ENCODE measurements around the gene KLF11.
"Not testable (repeated sequence)": the region's sequence is repeated elsewhere in the genome, so short reads cannot be mapped to it uniquely, and the experiment has no call there.

KLF11 gene

GRCh38 chr2:10085043-10085667 is 41.8 kb downstream of the KLF11 start:
- no peak for DNase-seq (ENCODE audit: low read depth)

GRCh38 chr2:10085668-10086059 is 42.3 kb downstream of the KLF11 start:
- no peak for DNase-seq (ENCODE audit: low read depth)

DNA sequence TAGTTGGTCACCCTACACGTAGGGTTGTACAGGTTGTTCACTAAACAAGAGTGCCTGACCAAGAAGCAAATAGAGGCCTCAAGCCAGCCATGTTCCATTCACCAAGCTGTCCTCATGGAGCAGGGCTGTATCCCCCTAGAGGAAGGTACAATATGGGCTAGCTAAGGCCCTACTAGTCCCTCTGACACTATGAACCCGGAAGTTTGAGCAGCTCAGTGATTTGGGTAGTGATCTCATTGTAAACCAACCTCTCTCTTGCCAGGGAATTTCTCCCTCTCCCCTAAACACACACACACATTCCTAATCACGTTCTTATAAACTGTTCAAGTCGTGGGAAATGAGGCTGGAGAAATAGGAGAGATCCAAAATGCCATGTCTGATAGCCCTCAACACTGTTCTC is 43.6 kb downstream of the KLF11 start:
- no peak for DNase-seq (ENCODE audit: low read depth)

GRCh38 chr2:10087360-10087759 is 44.0 kb downstream of the KLF11 start:
- DNase-seq (ENCODE audit: low read depth), result no peak

DNA sequence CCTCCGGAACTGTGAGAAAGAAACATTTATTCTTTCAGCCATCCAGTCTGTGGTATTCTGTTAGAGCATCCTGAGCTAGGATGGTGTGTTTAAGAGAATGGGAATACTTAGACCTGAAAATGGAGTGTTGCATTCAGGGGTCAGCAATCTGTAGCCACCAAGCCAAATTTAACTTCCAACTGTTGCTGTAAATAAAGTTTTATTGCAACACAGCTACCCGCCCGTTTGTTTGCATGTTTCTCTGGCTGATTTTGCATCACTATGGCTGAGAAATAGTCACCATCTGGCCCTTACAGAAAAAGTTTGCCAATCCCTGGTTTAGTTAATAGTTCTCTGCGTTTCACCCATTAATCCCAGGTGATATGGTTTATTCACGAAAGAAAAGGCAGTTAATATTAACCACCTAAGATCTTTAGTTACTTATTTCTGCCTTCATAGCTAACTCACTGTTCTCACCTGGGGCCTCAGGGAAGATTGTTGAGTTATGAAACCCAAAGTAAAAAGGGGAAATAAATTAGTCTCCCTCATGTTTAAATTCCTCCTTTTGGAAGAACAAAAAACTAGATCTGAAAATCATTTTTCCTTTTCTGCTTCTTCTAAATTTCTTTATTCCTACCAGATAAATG is 46.3 kb downstream of the KLF11 start:
- no peak for DNase-seq (ENCODE audit: low read depth)

DNA sequence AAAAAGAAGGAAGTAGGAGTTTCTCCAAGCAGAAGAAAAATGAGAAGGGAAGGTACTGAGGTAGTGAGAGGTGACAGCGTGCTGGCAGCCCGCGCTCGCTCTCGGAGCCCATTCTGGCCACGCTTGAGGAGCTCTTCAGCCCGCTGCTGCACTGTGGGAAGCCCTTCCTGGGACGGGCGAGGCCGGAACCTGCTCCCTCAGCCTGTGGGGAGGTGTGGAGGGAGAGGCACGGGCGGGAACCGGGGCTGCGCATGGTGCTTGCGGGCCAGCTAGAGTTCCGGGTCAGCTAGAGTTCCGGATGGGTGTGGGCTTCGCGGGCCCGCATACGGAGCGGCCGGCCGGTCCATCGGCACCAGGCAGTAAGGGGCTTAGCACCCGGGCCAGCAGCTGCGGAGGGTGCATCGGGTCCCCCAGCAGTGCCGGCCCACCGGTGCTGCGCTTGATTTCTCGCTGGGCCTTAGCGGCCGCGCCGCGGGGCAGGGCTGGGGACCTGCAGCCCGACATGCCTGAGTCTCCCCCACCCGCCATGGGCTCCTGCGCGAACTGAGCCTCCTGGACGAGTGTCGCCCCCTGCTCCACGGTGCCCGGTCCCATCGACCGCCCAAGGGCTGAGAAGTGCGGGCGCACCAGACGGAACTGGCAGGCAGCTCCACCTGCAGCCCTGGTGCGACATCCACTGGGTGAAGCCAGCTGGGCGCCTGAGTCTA is 48.0 kb downstream of the KLF11 start:
- no peak for DNase-seq (ENCODE audit: low read depth)

- DNase-seq (ENCODE audit: low read depth), result not testable (repeated sequence)
Observed at GRCh38 chr2:10091889-10092244, 48.5 kb downstream of the KLF11 start.

GRCh38 chr2:10094271-10094814 is 51.0 kb downstream of the KLF11 start:
- DNase-seq (ENCODE audit: low read depth), result no peak

- no peak for DNase-seq (ENCODE audit: low read depth)
Observed at GRCh38 chr2:10095175-10095574, 51.8 kb downstream of the KLF11 start.

GRCh38 chr2:10096641-10097040 is 53.3 kb downstream of the KLF11 start:
- no peak for DNase-seq (ENCODE audit: low read depth)

DNA sequence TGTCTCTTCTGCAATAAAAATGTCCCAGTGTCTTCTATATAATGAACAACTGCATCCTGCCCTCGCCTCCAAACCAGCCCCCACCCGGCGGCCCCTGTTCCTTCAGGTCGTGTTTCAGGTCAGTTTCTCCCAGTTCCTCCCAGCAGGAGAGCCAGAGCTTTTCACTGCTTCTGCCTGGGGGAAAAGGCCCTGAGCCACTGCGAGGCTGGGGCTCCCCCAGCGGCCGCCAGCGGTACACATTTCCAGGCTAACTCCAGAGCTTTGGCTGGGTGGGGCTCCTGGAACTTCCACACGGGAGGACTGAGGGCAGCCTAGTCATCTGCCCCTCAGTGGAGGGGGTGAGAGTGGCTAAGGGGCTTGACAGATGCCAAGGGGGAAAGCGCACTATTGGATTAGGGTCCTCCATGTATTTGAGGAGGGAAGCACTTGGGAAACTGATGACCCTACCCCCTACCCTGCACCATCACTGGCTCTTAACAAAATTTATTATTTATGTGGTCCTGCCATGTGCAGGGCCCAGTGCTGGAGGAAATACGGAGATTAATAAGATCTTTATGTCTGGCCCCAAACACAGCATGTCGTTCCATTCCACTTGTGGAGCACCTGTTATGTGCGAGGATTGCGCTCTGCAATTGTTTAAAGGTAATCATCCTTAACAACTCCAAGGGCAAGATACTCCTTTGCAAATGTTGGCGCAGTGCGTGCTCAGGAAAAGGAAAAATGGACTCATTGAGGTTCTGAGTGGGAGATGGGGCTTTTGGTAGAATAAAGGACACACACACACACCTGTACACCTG is 54.2 kb downstream of the KLF11 start:
- DNase-seq (ENCODE audit: low read depth), result no peak

DNA sequence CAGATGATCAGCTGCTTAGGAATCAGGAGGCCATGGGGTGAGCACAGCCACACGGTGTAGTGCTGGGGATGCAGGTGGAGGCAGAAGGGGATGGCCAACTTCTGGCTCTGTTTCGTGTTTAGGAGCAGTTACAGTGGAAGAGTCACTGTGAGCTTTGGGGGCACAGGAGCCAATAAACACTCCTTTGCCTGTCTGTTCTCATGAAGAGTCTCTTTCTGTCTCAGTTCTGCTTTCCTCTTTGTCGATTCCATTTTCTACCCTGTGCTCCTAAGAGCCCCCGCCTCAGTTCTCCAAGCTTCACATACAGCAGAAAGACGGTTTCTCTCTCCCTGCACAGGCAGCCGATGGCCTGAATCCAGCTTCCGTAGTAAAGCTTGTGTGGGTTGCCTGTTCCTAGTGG is 58.1 kb downstream of the KLF11 start:
- no peak for DNase-seq (ENCODE audit: low read depth)

DNA sequence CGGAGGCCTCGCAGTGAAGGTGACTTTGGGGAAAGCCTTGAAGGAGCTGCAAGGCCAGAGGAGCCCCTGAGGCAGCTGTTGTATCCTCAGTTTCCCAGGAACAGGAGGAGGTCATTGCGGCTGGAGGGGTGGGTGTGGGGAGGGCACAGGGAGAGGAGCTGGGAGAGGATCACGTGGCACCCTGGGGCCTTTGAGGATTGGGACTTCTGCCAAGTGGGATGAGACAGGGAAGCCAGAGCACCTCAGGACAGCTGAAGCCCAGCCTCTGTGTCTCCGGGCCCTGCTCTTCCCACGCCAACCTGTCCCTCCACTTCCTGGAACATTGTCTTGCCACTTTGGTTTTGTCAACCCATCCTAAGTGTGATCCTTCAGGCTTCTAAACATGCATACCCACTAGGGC is 59.8 kb downstream of the KLF11 start:
- DNase-seq (ENCODE audit: low read depth), result no peak
